SK-N-MC (cell line): ENCODE data around the gene CLNK.

Source experiments
- EZH2 ChIP-seq: fragments of 200-600 bp; sonication (generic); IDR thresholded peaks from one replicate; pipeline ENCODE4 v1.6.1; 2017; ENCODE audit warnings: antibody characterized with exemption
- FOXP2 ChIP-seq: optimal IDR thresholded peaks from 2 replicates; pipeline ENCODE3; 2011; ENCODE audit warnings: mild to moderate bottlenecking, moderate library complexity; ENCODE audit not compliant: insufficient read depth; ENCODE audit errors: extremely low read length, control extremely low read depth

DNA sequence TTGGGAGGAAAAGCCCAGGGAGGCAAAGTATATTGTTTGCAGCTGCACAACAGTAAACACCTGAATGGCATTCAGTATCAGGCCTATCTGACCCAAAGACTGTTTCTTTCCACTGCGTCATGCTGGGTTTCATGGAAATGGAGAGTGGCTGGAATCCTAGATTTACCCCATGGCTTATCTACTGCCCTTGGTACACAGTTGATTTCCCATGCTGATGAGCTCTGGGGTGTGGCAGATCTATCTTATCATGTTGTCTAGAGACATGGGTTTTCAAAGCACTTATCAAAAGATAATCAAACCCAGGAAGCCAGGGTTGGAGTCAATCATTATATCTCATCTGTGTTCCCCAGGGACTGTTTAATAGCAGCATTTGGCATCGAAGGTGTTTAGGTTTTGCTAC, 72.1 kb downstream of the CLNK start:
- TF ChIP-seq EZH2 (no peak), FOXP2 (no peak)
